Measurements from ENCODE around the gene SOCS1. TPM values are rescaled to one million over a fixed set of nuclear protein-coding genes. Genes with fewer than 3 reads are reported as not detected.

SOCS1 gene
- total RNA-seq, 1 donor from 2014 or later: 5.1 TPM

DNA sequence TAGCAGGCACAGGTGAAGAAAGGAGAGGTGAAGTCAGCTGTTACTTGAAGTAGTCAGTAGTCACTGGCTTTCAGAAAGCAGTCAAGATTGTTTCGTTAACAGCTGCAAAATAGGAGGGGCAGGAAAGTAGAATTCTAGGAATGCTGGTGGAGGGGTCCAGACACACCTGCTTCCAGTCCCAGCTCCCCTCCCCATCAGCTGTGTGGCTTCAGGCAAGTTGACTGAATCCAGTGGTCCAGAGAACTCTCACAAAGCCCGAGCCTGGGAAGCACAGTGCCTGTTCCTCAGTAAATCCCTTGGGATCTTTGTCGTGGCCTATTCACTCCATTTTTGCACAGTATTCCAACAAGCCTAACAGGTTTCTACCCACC lies 4.6 kb upstream of the SOCS1 start:
- peak; percentile 13 for DNase-seq

DNA sequence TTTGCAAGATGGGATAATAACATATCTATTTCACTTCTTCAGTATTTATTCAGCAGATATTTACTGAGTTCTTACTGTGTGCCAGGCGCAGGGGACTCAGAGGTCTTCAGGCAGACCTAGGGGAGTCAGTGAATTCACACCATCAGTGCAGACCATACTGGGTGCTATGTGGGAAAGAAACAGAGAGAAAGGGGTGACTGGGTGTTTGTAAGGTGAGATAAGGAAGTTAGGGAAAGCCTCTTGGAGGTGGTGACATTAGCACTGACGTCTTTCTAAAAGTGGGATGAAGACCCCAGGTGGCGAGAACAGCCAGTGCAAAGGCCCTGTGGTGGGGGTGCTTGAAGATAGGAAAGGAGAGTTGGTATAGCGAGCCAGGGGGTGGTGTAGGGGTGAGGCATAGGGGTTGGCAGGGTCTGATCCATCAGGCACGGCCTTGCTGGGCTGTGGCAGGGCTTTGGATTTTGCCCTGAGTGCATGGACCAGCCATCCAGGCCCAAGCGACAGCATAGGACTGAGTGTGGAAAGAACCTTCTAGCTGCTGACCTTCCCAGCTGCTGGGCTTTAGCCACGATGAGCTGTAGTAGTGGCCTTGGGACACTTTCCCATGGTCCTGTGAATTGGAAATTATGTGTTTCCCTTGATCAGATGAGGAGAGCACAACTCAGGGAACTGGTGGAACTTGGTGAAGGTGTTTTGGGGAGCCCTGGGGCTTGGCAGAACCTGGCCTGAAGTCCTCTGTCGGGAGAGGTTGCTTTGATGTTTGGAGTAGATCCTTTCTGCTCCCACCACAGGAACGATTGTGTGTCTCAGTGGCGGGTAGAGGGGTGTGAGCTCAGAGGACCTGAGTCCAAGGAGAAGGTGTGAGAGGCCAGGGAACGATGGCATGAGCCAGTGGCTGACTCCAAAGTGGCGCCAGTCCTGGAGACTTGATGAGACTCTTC lies 3.9 kb upstream of the SOCS1 start:
- DNase-seq: no peak

DNA sequence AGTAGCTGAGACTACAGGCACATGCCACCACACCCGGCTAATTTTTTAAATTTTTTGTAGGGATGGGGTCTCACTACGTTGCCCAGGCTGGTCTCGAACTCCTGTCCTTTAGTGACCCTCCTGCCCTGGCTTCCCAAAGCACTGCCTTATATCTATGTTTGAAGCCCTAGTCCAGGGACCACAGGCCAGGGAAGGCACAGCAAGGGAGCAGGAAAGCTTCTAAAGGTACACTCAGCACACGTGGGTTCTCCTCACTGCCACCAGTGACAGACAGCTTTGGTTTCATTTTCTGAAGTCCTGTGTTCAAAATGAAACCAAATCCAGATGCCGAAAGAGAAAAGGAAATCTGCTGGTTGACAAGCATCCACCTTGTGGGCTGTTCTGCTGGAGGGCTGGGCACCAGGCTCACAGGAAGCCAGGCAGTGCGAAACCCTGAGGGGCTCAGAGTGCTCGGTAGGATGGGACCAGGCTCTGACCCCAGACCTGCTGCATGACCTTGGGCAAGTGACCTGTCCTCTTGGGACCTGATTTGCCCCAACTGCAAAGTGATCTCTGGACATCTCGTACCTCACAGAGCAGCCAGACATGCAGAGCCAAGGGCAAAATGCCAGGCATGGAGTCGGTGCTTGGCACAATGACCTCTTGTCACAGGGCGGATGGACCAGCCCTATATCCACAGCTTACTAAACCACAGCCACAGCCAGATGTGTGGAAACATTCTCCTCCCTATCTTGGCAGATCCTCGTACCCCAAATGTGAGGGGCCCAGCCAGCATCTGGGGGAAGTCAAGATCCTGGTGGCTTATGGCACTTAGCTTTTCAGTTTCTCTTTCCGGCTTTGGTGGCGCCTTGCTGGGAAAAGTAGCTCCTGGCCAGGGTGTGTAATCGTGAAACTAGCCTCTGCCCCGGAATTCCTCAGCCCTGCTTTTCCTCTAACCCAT lies 2.8 kb upstream of the SOCS1 start:
- peak; percentile 53 for DNase-seq

DNA sequence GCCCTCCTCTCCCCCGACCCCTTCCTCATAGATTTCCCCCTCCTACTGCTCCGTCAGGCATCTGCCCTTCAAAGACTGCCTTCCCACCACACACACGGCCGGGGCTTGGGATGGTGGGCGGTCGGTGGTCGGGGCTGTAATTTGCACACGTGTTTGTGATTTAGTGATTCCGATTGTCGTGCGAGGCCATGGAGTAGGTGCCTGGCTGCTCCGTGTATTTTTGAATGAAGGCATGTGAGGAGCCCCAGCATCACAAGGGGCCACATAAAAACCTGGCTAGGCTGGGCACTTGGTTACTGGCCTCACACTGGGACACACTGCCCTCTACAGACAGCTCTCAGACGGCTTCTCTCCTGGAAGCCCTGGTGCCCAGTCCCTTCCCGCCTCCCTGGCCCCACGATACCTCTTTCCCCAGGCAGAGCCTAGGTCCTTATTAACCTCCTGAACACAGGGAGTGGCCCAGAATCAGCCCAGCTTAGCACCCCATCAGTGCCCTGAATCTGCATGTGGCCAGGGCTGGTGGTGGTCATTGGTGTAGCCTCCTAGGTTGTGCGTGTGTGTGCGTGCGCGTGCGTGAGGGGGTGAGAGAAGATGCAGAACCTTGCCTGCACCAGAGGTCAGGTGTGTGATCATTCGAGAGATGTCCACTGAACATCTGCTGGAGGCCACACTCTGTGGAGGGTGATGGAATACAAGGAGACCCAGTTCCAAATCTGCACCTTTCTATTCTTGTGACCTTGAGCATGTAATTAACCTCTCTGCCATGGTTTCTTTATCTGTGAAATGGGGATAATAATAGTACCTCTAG lies 1.3 kb upstream of the SOCS1 start:
- peak; percentile 90 for DNase-seq

DNA sequence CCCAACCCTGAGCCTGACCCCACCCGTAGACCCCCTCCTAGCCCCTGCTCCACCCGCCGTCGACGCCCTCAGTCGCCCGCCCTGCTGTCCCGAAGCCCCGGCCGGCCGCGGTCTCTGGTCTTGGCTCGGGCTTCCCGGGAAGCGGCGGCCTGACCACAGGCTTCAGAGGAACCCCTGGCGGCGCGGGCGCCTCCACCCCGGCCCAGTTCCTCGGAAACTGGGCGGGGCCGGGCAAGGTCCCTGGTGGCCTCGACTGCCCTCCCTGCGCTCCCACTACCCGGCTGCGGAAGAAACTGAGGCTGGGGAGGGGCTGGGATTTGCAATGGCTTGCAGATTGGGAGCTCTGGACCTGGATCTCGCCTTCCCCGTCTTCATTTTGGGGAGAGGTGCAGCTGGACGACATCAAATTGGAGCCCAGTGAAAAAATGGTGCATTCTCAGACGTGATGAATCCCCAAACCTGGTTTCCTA lies 692 bp upstream of the SOCS1 start:
- DNase-seq: peak; percentile 61

DNA sequence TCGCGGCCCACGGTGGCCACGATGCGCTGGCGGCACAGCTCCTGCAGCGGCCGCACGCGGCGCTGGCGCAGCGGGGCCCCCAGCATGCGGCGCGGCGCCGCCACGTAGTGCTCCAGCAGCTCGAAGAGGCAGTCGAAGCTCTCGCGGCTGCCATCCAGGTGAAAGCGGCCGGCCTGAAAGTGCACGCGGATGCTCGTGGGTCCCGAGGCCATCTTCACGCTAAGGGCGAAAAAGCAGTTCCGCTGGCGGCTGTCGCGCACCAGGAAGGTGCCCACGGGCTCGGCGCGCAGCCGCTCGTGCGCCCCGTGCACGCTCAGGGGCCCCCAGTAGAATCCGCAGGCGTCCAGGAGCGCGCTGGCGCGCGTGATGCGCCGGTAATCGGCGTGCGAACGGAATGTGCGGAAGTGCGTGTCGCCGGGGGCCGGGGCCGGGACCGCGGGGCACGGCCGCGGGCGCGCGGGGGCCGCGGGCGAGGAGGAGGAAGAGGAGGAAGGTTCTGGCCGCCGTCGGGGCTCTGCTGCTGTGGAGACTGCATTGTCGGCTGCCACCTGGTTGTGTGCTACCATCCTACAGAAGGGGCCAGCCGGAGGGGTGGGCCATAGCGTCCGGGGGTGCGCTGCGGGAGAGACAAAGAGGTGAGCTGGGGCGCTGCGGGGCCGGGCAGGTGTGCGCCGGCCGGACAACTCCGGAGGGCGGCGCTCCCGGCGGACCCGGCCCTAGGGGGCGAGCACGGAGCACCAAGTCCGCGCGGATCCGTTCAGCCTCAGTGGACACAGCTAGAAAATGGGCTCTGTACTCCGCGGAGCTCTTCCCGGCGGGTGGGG lies 879 bp downstream of the SOCS1 start:
- peak; percentile 68 for DNase-seq

DNA sequence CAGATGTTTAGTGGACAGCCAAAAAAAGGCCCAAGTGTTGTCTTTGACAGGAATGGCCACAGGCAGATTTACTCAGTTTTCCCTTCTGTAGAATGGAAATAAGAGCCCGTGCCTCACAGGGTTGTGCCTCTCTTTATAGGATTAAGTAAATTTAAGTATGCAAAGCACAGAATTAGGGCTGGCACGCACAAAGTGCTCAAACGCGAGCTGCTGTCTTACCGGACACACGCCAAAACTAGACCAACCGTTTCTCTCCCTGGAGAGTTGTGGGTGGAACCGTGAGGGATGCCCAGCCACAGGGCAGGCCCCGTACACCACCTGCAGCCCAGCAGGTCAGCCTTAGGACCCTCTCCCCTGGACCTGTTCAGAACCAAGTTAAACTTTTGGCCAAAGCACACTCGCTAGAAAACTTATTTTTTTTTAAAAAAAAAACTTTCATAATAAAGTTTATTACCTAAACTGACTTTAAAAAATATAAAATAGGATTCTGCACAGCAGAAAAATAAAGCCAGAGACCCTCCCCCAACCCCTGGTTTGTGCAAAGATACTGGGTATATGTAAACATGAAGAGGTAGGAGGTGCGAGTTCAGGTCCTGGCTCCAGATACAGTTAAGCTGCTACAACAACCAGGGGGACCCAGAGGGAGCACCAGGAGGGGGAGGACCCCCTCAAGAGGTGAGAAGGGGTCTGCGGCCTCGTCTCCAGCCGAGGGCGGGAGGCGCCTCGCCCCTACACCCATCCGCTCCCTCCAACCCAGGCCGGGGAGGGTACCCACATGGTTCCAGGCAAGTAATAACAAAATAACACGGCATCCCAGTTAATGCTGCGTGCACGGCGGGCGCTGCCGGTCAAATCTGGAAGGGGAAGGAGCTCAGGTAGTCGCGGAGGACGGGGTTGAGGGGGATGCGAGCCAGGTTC lies 1.8 kb downstream of the SOCS1 start:
- no peak for DNase-seq

DNA sequence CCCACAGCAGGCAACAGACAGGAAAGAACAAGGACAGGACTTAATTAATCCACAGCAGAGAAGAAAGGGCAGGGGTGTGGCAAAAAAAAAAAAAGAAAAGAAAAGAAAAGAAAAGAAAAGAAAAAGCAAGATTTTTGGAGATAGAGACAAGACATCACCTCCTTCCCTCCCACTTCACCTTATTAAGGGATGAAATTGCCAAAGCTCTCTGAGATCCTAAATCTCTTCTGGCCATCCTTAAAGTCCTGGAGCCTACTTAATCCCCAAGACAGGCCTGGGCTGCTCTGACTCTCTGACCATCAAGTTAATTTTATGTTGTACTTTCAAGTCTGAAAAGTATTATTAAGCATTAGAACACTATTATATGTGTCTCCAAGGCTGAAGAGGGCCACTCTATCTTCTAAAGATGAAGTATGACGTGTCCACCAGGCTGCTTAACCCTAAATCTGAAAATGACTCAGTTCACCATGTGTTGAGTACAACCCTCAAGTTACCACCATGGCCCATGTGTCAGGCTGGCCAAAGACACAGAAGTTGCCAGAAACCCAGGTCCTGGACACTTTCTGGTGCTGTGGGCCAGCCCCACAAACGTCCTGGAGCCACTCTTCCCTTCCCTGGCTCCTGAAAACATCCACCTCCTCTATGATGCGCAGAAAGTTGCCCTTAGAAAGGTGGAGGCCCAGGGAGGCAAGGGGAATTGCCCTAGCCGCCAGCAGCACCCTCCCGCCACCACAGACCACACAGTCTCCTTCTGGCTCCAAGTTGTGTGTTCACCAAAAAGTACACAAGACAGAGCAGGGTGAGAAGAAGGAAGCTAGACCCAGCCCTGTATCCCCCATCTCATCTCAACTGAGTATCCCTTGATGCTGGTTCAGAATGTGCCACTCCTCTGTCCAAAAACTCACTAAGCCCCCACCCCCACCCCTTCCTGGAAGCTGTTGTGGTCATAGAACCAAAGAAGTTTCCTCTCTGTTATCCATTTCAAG lies 2.7 kb downstream of the SOCS1 start:
- DNase-seq: no peak

DNA sequence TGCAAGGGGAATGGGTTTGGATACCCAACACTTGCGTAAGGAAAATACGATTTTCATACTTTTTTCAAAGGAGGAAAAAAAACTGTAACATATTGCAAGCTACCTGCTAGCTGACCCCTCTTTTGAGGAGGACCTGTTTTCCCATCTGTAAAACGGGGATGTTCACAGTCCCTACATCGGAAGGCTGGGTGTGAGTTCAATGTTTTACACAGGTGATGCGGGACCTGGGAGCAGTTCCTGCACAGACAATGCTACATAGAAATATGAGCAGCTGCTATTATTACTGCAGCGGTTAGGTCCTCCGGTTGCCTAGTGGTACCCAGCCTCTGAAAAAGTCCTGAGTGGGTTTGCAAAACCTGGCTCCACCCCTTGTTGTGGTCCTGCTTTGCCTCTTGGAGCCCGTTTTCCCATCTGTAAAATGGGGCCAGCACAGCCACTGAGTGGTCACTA lies 3.5 kb downstream of the SOCS1 start:
- DNase-seq: no peak

DNA sequence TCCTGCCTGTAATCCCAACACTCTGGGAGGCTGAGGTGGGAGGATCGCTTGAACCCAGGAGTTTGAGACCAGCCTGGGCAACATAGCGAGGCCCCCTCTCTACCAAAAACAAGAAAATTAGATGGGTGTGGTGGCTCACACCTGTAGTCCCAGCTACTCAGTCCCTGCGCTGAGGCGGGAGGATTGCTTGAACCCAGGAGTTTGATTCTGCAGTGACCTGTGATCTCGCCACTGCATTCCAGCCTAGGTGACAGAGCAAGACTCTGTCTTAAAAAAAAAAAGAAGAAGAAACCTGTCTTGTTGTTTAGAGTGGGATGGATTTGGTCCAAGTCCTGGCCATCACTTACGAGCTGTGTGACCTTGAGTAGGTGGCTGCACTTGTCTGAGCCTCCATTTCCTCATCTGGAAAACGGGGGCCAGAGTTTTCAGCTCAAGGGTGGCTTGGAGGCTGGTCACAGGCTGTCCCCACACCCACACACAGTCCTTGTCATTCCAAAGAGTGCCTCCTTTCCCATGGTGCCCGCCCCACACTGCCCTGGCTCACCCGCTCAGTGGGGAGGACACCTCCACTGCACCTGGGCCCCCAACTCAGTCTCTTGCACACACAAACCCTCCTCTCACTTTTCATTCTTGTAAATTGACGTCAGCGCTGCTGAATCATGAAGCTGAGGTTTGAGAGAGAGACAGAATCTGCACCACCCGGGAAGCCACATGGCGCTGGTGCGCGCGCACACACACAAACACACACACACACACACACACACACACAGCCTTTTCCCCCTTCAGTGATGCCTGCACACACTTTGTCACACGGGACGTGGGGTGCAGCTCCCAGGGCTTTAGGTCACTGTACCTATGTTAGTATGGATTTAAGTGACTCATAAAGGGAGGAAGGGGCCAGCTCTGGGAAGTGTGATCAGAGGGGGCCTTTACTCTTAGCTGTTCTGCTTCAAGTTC lies 4.2 kb downstream of the SOCS1 start:
- DNase-seq: no peak

DNA sequence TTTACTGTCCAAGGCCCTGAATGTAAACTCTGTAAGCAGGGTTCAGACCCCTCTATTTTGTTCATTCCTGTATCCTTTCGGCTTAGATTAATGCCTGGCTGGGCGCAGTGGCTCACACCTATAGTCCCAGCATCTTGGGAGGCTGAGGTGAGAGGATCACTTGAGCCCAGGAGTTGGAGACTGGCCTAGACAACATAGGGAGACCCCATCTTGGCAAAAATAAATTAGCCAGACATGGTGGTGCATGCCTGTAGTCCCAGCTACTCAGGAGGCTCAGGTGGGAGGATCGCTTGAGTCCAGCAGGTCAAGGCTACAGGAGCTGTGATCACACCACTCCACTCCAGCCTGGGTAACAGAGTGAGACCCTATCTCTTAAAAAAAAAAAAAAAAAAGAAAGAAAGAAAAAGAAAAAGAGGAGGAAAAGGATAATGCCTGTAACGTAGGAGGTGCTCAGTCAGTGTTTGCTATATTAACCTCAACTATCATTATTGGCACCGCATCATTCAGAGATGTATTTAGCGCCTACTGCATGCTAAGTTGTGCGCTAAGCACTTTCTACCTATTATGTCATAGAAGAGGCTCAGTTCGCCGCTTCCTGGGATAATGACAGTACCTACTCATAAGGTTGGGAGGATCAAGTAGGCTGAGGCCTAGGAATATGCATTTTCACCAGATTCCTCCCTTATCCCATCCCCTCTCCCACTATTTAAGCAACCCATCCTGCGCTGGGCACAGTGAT lies 5.0 kb downstream of the SOCS1 start:
- no peak for DNase-seq

DNA sequence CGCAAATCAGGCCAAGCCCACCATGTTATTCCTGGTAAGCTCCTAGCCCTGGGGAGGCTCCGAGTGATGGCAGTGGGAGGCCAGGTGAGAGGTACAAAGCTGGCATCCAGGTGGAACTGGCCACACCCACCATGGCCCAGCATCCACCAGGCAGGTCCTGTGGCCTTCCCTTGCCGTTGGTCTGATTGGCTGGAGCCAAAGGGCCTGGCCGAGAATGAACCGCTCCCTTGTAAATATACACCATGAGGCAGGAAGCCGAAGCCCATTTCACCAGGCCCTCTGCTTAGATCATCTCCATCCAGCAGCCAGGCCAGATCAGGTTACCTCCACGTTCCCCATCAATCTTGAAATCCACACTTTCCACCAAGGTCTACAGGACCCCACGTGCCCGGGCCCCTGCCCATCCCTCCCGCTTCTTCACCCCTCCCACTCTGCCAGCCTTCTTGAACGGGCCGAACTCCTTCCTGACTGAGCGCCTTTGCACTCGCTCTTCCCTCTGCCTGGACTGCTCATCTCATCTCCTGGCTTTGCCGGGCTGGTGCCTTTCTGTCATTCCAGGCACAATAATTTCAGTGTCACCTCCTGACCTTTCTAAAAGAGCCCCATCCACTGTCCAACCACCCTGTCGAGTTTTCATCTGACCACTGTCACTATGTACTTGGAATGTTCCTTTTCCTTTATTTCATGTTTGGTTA lies 5.8 kb downstream of the SOCS1 start:
- no peak for DNase-seq

DNA sequence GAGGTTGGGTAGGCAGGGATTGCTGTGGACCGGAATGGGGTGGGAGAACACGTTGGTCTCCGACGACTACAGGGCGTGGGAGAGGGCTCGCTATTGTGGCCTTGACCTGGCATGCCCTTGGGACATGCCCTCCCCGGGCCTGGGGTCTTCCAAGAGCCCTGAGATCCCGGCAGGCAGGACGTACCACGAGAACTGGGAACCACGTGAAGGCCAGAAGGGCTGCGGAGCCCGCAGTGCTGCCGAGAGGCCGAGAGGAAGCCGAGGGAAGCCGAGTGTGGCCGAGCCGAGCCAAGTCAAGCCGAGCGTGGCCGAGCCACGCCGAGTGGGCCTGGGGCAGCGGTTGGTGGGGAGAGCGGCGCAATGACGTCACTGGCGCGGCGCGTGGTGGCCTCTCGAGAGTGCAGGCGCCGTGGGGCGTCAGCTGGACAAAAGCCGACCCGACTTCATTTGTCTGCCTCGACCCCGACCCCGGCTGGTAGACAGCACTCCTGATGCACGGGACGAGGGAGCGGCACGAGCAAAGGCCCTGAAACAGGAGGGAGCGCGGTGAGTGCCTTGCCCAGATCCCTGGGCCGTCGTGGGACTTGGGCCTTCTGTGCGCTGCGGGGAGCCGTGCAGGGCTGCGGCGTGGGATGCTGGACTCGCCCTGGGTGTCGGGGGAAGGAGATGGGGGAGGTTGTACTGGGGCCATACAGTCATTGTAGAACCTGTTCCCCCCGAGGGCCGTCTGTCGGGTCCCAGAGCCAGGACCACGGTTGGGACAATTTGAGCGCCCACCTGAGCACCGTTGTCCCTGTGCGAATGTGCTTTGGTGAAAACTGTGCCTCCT lies 6.6 kb downstream of the SOCS1 start:
- no peak for DNase-seq

DNA sequence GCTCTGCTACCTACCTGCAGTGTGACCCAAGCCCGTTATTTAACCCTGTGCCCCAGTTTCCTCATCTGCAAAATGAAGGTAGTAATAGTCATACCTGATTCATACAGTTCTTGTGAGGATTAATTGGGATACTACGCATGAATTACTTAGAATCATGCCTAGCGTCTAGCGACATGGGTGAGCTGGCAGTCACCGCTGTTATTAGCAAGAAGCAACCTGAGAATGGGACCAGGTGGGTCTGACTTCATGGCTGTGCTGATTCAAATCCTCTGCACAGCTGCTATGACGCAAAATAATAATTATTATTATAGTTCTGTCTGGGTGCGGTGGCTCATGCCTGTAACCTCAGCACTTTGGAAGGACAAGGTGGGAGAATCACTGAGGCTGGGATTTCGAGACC lies 7.9 kb downstream of the SOCS1 start:
- no peak for DNase-seq

DNA sequence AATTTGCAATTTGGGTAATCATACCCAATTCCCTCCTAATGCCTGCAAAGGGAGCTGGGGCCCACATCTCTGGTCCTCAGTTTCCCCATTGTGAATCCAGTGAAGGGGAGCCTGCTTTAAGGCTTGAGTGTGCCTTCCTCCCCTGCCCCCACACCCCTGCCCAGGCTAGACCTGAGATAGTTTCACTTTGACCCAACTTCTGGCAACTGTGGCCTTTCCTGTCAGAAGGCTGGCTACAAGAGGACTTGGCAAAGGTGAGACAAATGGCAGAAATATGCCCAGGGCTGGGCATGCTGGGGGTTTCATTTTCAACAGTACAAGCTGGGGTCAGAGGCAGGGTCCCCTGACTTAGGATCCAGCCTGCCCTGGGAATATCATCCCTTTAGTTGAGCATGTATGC lies 10.0 kb downstream of the SOCS1 start:
- DNase-seq: no peak
